K562 (cell line): Measurements from ENCODE around the gene SPRR2G. TPM values are rescaled to one million over a fixed set of nuclear protein-coding genes. Genes with fewer than 3 reads are reported as not detected.
A peak's percentile ranks its signal among the peaks of the same experiment; 100 is the strongest.

Experiments used
- ATAC-seq: fragments of 200-7000 bp; cut with Tn5 transposase; 3 replicates; pipeline ENCODE4 v1.9.1; 2020; ENCODE audit warnings: moderate library complexity
- BruUV-seq: library from RNA; stranded (reverse); fragments of 400-500 nt; replicated peaks from 2 replicates; lab custom pipeline; 2021; lab: Mats Ljungman, UMichigan
- CTCF ChIA-PET: fragments of 300-600 bp; formaldehyde crosslinking; extraction: SDS; loops from one replicate; lab custom pipeline; 2021; ENCODE audit warnings: low intra/inter-chr PET ratio; lab: Yijun Ruan, JAX
- POLR2A ChIA-PET: fragments of 300-600, 350-650 bp; sonication (Branson Sonifier 250); formaldehyde crosslinking; extraction: SDS; loops from one replicate; lab custom pipeline; 2021; ENCODE audit warnings: antibody characterized with exemption, inconsistent platforms; lab: Yijun Ruan, JAX
- DNase-seq, 4 experiments: peaks; one replicate each; pipeline versions ENCODE4 v3.0.0 to v3.0.0-alpha.2; 2011 to 2018; ENCODE audit warnings: low spot score in 3 of 4, mixed read lengths in 3 of 4; ENCODE audit errors: extremely low read depth in 1 of 4
- FAIRE-seq: peaks from 2 replicates; lab custom pipeline; 2011; peaks lifted over from hg19 to GRCh38; lab: Jason Lieb, UNC
- H2AFZ ChIP-seq: 2 replicates; pipeline ENCODE4 v1.6.0; 2011; ENCODE audit warnings: low read depth, low read length, control low read depth, inconsistent platforms
- H3K27ac ChIP-seq: fragments of 200-600 bp; 3 replicates; pipeline ENCODE4 v1.8.0; 2011; ENCODE audit warnings: low read depth, mild to moderate bottlenecking, control low read depth, inconsistent platforms, low read length, moderate library complexity, mixed read lengths; ENCODE audit errors: extremely low read depth
- H3K27me3 ChIP-seq, 2 experiments: fragments of 300-600 bp in 1 of 2; 2 replicates in 1 of 2; 3 replicates in 1 of 2; pipeline versions ENCODE4 v1.6.0 to v1.8.0; 2011; ENCODE audit warnings: inconsistent platforms in 2 of 2, low read length in 2 of 2, mild to moderate bottlenecking in 1 of 2, mixed read lengths in 1 of 2, moderate library complexity in 1 of 2; ENCODE audit not compliant: control insufficient read depth in 2 of 2, insufficient read depth in 2 of 2
- H3K36me3 ChIP-seq: fragments of 300-600 bp; 3 replicates; pipeline ENCODE4 v1.8.0; 2011; ENCODE audit warnings: mild to moderate bottlenecking, low read length, inconsistent platforms; ENCODE audit not compliant: control insufficient read depth, insufficient read depth
- H3K4me1 ChIP-seq, 2 experiments: fragments of 200-600 bp in 1 of 2; replicated peaks in 1 of 2; 2 replicates in 1 of 2; 3 replicates in 1 of 2; pipeline versions ENCODE4 v1.5.1 to v1.8.0; 2011; ENCODE audit warnings: inconsistent platforms in 2 of 2, low read length in 2 of 2, mild to moderate bottlenecking in 1 of 2, mixed read lengths in 1 of 2, moderate library complexity in 1 of 2; ENCODE audit not compliant: control insufficient read depth in 2 of 2, insufficient read depth in 2 of 2
- H3K4me2 ChIP-seq: 2 replicates; pipeline ENCODE4 v1.6.1; 2011; ENCODE audit warnings: low read length, control low read depth, inconsistent platforms, mixed read lengths; ENCODE audit not compliant: insufficient read depth
- H3K4me3 ChIP-seq: fragments of 200-600 bp; sonication (generic), shearing (Covaris generic); 2 replicates; pipeline ENCODE4 v1.5.1; 2016; ENCODE audit warnings: control low read depth, inconsistent platforms
- H3K79me2 ChIP-seq: fragments of 200-600 bp; 3 replicates; pipeline ENCODE4 v1.8.0; 2011; ENCODE audit warnings: low read length, inconsistent platforms; ENCODE audit not compliant: control insufficient read depth, insufficient read depth
- H3K9ac ChIP-seq, 2 experiments: 2 replicates each; pipeline versions ENCODE4 v1.6.0 to v1.6.1; 2011; ENCODE audit warnings: low read depth in 2 of 2, low read length in 2 of 2, control low read depth in 1 of 2, inconsistent platforms in 1 of 2, mild to moderate bottlenecking in 1 of 2, mixed read lengths in 1 of 2; ENCODE audit not compliant: insufficient read depth in 1 of 2
- H3K9me1 ChIP-seq: one replicate; pipeline ENCODE4 v1.6.0; 2011; ENCODE audit warnings: inconsistent platforms, mild to moderate bottlenecking, low read length, moderate library complexity; ENCODE audit not compliant: control insufficient read depth, insufficient read depth
- H3K9me3 ChIP-seq: replicated peaks from 2 replicates; pipeline ENCODE4 v1.5.1; 2011; ENCODE audit warnings: low read depth, low read length, inconsistent platforms; ENCODE audit not compliant: control insufficient read depth, insufficient read depth
- H4K20me1 ChIP-seq: replicated peaks from 2 replicates; pipeline ENCODE4 v1.6.1; 2011; ENCODE audit warnings: low read length, inconsistent platforms, mixed read lengths; ENCODE audit not compliant: control insufficient read depth, insufficient read depth
- C11orf30 ChIP-seq: fragments of 450-650 bp; IDR thresholded peaks from 2 replicates; pipeline ENCODE4 v1.6.1; 2016; ENCODE audit warnings: low read depth, mild to moderate bottlenecking
- FOXA3 ChIP-seq, 2 experiments: fragments of 450-650 bp in 1 of 2; sonication (generic) in 1 of 2; formaldehyde crosslinking; IDR thresholded peaks in 1 of 2; conservative IDR thresholded peaks in 1 of 2; 2 replicates each; pipeline versions ENCODE4 v1.4.0 to v1.8.0; 2020 to 2022; ENCODE audit warnings: mild to moderate bottlenecking in 2 of 2, missing genetic modification reagents in 1 of 2
- FOXK1 ChIP-seq: sonication (generic); formaldehyde crosslinking; IDR thresholded peaks from 2 replicates; pipeline ENCODE4 v1.8.0; 2022; ENCODE audit warnings: missing genetic modification reagents, mild to moderate bottlenecking, borderline replicate concordance
- GTF2A2 ChIP-seq: IDR thresholded peaks from 2 replicates; pipeline ENCODE4 v1.6.1; 2016; ENCODE audit warnings: mild to moderate bottlenecking, missing genetic modification characterization, missing compliant biosample characterization
- MAFF ChIP-seq: IDR thresholded peaks from 2 replicates; pipeline ENCODE4 v1.6.1; 2012; ENCODE audit warnings: low read length, improper control_type of control experiment
- MAFG ChIP-seq: fragments of 450-650 bp; conservative IDR thresholded peaks from 2 replicates; pipeline ENCODE4 v1.6.1; 2016; ENCODE audit warnings: missing genetic modification characterization, missing compliant biosample characterization
- MAFK ChIP-seq: IDR thresholded peaks from 2 replicates; pipeline ENCODE4 v1.6.1; 2011; ENCODE audit warnings: low read length, improper control_type of control experiment
- NCOA4 ChIP-seq: fragments of 450-650 bp; IDR thresholded peaks from 2 replicates; pipeline ENCODE4 v1.6.1; 2018; ENCODE audit warnings: mild to moderate bottlenecking; ENCODE audit not compliant: partially characterized antibody
- ZNF316 ChIP-seq: fragments of 450-650 bp; IDR thresholded peaks from 2 replicates; pipeline ENCODE4 v1.6.1; 2016
- ZNF77 ChIP-seq: fragments of 250-450 bp; sonication (Bioruptor Pico); IDR thresholded peaks from 2 replicates; pipeline ENCODE4 v1.5.0; 2020
- in situ Hi-C: fragments of 300-500 bp; cut with MboI; formaldehyde crosslinking; loops from 4 replicates; pipeline ENCODE4 v1.15.0; 2018; ENCODE audit warnings: inconsistent platforms, mixed read lengths
- intact Hi-C: fragments of 100-400 bp; cut with micrococcal nuclease; formaldehyde crosslinking; loops from 2 replicates; pipeline ENCODE4 v1.14.2; 2022
- polyA plus RNA-seq, 8 experiments: library from polyadenylated mRNA; depleted of rRNA in 4 of 8; stranded (reverse) in 5 of 8; unstranded in 3 of 8; fragments of >200 nt; fragmentation: Nextera tagmentation in 2 of 8; fragmentation: Illumina TruSeq in 1 of 8; extraction: Ambion mirVana in 2 of 8; extraction: Trizol in 1 of 8; gene quantifications; 2 replicates each; pipeline versions ENCODE4 v1.2.1 to v1.2.3, GENCODE V29; 2011 to 2014; ENCODE audit warnings: inconsistent platforms in 1 of 8, missing spikeins in 1 of 8
- total RNA-seq, 7 experiments: library from RNA; depleted of rRNA in 6 of 7; stranded (reverse); fragments of >200 nt in 6 of 7; fragmentation: Illumina TruSeq in 2 of 7; extraction: Trizol in 2 of 7; gene quantifications; 2 replicates each; pipeline versions ENCODE4 v1.2.1 to v1.2.3, GENCODE V29; 2011 to 2021; ENCODE audit warnings: low replicate concordance in 1 of 7

Gene SPRR2G
- total and polyA plus RNA-seq, 9 of the 15 experiments (the other 6 are each of a cell fraction or from before 2014, with no cell fraction given), result not detected

DNA sequence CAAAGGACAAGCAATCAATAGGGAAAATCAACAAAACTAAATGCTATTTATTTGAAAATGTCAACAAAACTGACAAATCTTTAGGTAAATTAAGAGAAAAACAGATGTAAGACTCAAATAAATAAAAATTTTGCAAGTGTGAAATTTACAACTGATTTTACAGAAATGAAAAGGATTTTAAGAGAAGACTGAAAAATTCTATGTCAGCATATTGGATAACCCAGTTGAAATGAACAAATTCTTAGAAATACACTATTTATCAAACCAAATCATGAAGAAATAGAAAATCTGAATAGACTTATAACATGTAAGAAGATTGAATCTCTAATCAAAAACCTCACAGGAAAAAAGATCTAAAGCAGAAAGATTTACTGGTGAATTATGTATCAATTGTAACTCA is 29.7 kb downstream of the SPRR2G start:
- no peak for DNase-seq
- no peak overlapping the region for H3K4me2 ChIP-seq
- no peaks in the 10 kb centered on the region for H3K79me2 ChIP-seq
- in situ Hi-C loops, result no loop called here
- intact Hi-C loops, result no loop called here
- no peak overlapping the region for H3K9ac ChIP-seq
- no peaks in the 10 kb centered on the region for H3K36me3 ChIP-seq
- H3K27me3 ChIP-seq, result no peaks in the 10 kb centered on the region
- ChIA-PET POLR2A (no interaction called here), CTCF (no interaction called here)
- no peak for FAIRE-seq
- H2AFZ ChIP-seq, result no peak overlapping the region
- no peak overlapping the region for H3K27ac ChIP-seq
- H3K4me1 ChIP-seq, result peaks cover 0 to 4% of the 10 kb centered on the region in 2 experiments; a peak in 1 of 5 replicates
- H3K4me3 ChIP-seq, result no peak overlapping the region
- H3K9me1 ChIP-seq, result no peaks in the 10 kb centered on the region
- no peak for TF ChIP-seq GTF2A2 (tag)
- no peak for TF ChIP-seq ZNF77 (CRISPR knock-in tag)
- TF ChIP-seq FOXK1 (CRISPR knock-in tag), result no peak
- peak; percentile 91 for TF ChIP-seq ZNF316
- TF ChIP-seq MAFF, result peak; percentile 50; the same call in 1 of the 2 replicates
- TF ChIP-seq NCOA4, result no peak
- peak; percentile 61 for TF ChIP-seq MAFK
- TF ChIP-seq MAFG (tag), result peak; percentile 64
- TF ChIP-seq C11orf30, result peak; percentile 82
- TF ChIP-seq FOXA3 (CRISPR knock-in tag; conservative IDR thresholded peaks at IDR 0.05 in 1 of 2, IDR thresholded peaks at IDR 0.05 in 1 of 2), result no peak
- no peaks in the 10 kb centered on the region for H4K20me1 ChIP-seq
- no peak for ATAC-seq
- H3K9me3 ChIP-seq, result no peaks in the 10 kb centered on the region
- BruUV-seq, result no TSS peak
